Upper lobe of left lung (tissue), 4 donors: ENCODE measurements around the gene SLC35A3.

Experiments used
- CTCF ChIP-seq, 6 experiments: fragments of 450-650 bp in 4 of 6; fragments of 200-600 bp in 2 of 6; sonication (generic) in 2 of 6; IDR thresholded peaks; one replicate each; pipeline ENCODE4 v1.5.1; 2016 to 2019; ENCODE audit warnings: antibody characterized with exemption in 6 of 6
- EP300 ChIP-seq, 4 donors: sonication (generic); formaldehyde crosslinking; IDR thresholded peaks; one replicate each; pipeline ENCODE4 v1.5.1; 2017; ENCODE audit warnings: antibody characterized with exemption in 4 of 4, control low read depth in 2 of 4
- POLR2A ChIP-seq, 4 donors: fragments of 450-650 bp; IDR thresholded peaks; one replicate each; pipeline ENCODE4 v1.5.1; 2016 to 2017; ENCODE audit warnings: antibody characterized with exemption in 4 of 4, mild to moderate bottlenecking in 2 of 4
- POLR2AphosphoS5 ChIP-seq, 2 donors: sonication (generic); formaldehyde crosslinking; IDR thresholded peaks; one replicate each; pipeline ENCODE4 v1.5.1; 2017; ENCODE audit warnings: antibody characterized with exemption in 2 of 2

GRCh38 chr1:100075773-100076172 lies 106.0 kb downstream of the SLC35A3 start:
- TF ChIP-seq CTCF (IDR thresholded peaks at IDR 0.05): no peak
- no peak for TF ChIP-seq EP300 (IDR thresholded peaks at IDR 0.05)
- TF ChIP-seq POLR2AphosphoS5 (IDR thresholded peaks at IDR 0.05): no peak
- TF ChIP-seq POLR2A (IDR thresholded peaks at IDR 0.05): no peak
